ENCODE data around the gene MED13. TPM values are rescaled to one million over a fixed set of nuclear protein-coding genes. Genes with fewer than 3 reads are reported as not detected.

MED13 gene
- total RNA-seq, 4 donors from 2014 or later, result 58.8 to 129 (median 75.9) TPM

DNA sequence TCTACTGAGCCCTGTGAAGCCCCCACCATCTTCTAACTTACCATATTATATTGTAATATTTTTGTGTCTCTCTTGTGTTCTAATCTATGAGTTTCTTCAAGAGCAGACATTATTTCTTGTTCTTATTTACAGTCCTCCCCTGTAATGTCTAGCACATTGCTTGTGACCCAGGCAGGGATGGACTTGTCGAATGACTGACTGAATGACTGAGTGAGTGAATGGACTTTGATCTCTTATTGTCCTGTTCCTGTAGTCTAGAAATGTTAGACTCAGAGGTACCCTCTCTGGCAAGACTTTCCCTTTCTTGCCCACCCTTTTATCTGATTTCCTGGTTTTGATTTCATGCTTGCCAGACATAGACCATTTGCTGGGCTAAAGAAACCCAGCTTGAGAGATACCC, 35.0 kb upstream of the MED13 start:
- peak in 1 of 2 donors; percentile 6 for DNase-seq (ENCODE audit: low spot score in 2 of 2)
- Histone ChIP-seq H3K36me3 (no peaks in the 10 kb centered on the region), H3K27me3 (no peaks in the 10 kb centered on the region), H3K27ac (no peak overlapping the region), H3K4me1 (no peaks in the 10 kb centered on the region), H3K4me3 (no peak overlapping the region), H3K9me3 (no peaks in the 10 kb centered on the region)
- WGBS, result 95% methylated on average over 1 of the region's 1 CpG
- TF ChIP-seq CTCF (IDR thresholded peaks at IDR 0.05) (no peak), POLR2AphosphoS5 (IDR thresholded peaks at IDR 0.05) (no peak)

GRCh38 chr17:62099532-62099931, 34.5 kb upstream of the MED13 start:
- no peaks in the 10 kb centered on the region for H3K9me3 ChIP-seq
- no peaks in the 10 kb centered on the region for H3K36me3 ChIP-seq
- no peak overlapping the region for H3K27ac ChIP-seq
- 92% methylated on average over 2 of the region's 2 CpGs for WGBS
- no peak for TF ChIP-seq CTCF (IDR thresholded peaks at IDR 0.05)
- no peak for TF ChIP-seq POLR2A (IDR thresholded peaks at IDR 0.05)
- no peak for TF ChIP-seq EP300 (IDR thresholded peaks at IDR 0.05)
- TF ChIP-seq POLR2AphosphoS5 (IDR thresholded peaks at IDR 0.05), result no peak
- no peaks in the 10 kb centered on the region for H3K4me1 ChIP-seq
- no peaks in the 10 kb centered on the region for H3K27me3 ChIP-seq
- DNase-seq (ENCODE audit: low spot score in 2 of 2), result peak in 1 of 2 donors; percentile 9
- no peak overlapping the region for H3K4me3 ChIP-seq

DNA sequence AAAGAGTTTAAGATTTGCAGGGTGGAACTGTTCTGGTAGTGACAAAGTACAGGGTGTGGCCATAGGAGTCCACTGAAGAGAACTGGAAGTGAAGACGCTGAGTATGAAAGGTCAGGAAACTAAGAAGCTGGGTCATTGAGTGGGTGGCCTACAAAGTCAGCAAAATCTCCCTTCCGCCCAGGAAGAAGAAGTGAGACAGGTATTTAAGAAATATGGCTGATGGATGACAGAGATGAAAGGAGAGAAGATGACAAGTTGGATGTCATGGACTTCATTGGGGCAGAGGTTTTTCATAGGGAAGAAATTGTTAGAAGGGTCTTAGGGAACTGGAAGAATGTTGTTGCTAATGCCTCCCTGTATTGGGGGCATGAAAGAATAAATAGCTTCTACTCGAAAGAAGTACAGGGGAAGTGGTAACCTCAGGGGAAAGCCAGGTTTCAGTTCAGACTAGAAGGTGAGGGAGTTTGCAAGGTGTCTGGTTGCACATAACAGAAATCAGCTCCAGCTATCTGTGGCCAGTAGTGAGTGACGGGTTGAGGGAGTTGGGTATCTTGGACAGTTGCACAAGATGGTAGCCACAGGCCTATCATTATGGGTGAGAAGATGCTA, 33.6 kb upstream of the MED13 start:
- H3K9me3 ChIP-seq, result no peaks in the 10 kb centered on the region
- 74% methylated on average over 4 of the region's 4 CpGs for WGBS
- no peaks in the 10 kb centered on the region for H3K27me3 ChIP-seq
- no peak overlapping the region for H3K27ac ChIP-seq
- TF ChIP-seq CTCF (IDR thresholded peaks at IDR 0.05) (no peak), POLR2AphosphoS5 (IDR thresholded peaks at IDR 0.05) (no peak), POLR2A (IDR thresholded peaks at IDR 0.05) (no peak), EP300 (IDR thresholded peaks at IDR 0.05) (no peak)
- no peaks in the 10 kb centered on the region for H3K36me3 ChIP-seq
- H3K4me1 ChIP-seq, result no peaks in the 10 kb centered on the region
- no peak overlapping the region for H3K4me3 ChIP-seq
- peak in 1 of 2 donors; percentile 6 for DNase-seq (ENCODE audit: low spot score in 2 of 2)

DNA sequence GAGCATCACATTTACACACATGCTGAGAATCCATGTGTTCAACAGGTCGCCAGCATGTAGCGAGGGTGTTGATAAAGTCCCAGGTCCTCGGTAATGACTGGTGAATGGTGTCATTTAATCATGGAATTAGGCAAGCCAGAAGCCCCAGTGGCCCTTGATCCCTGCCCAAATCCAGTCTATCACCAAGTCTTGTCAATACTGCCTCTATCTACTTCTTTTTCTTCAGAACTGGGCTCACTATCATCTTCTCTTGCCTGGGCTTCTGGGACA, 31.3 kb upstream of the MED13 start:
- H3K27ac ChIP-seq, result no peak overlapping the region
- no peak overlapping the region for H3K4me3 ChIP-seq
- no peaks in the 10 kb centered on the region for H3K36me3 ChIP-seq
- 76% methylated on average over 3 of the region's 3 CpGs for WGBS
- TF ChIP-seq POLR2AphosphoS5 (IDR thresholded peaks at IDR 0.05) (no peak), EP300 (IDR thresholded peaks at IDR 0.05) (no peak), CTCF (IDR thresholded peaks at IDR 0.05) (no peak)
- no peak for DNase-seq (ENCODE audit: low spot score in 2 of 2)
- H3K4me1 ChIP-seq, result no peaks in the 10 kb centered on the region
- H3K9me3 ChIP-seq, result no peaks in the 10 kb centered on the region
- H3K27me3 ChIP-seq, result no peaks in the 10 kb centered on the region

- Histone ChIP-seq H3K36me3 (no peaks in the 10 kb centered on the region), H3K27me3 (no peaks in the 10 kb centered on the region), H3K27ac (no peak overlapping the region), H3K4me3 (no peak overlapping the region), H3K9me3 (no peaks in the 10 kb centered on the region), H3K4me1 (no peaks in the 10 kb centered on the region)
- DNase-seq (ENCODE audit: low spot score in 2 of 2), result no peak
- TF ChIP-seq EP300 (IDR thresholded peaks at IDR 0.05) (no peak), CTCF (IDR thresholded peaks at IDR 0.05) (no peak), POLR2AphosphoS5 (IDR thresholded peaks at IDR 0.05) (no peak), POLR2A (IDR thresholded peaks at IDR 0.05) (no peak)
- WGBS, result 49% methylated on average over 2 of the region's 2 CpGs
These were observed 29.1 kb upstream of the MED13 start for GRCh38 chr17:62094175-62094574.
